ENCODE results near the gene SFTPA2. TPM values are rescaled to one million over a fixed set of nuclear protein-coding genes. Genes with fewer than 3 reads are reported as not detected.
"Not testable (repeated sequence)": the region's sequence is repeated elsewhere in the genome, so short reads cannot be mapped to it uniquely, and the experiment has no call there.

SFTPA2 gene
- total RNA-seq, 1 donor from 2014 or later: not detected

DNA sequence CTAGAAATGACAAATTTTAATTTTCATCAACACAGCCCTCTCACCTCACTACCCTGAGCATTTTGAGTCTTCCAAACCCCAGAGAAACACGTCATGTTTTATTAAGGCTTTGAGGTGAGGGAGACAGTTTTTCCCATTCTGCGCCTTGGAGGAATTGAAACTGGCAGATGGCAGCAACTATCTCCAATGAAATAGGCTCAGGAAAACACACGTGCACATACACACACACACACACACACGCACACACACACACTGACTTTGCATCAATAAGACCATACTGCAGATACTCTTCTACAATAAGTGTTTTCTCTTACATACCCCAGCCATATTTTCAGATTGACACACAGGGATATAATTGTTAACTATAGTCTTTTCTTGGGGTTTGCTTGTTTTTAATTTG, 3.2 kb upstream of the SFTPA2 start:
- TF ChIP-seq, protein P1, sequence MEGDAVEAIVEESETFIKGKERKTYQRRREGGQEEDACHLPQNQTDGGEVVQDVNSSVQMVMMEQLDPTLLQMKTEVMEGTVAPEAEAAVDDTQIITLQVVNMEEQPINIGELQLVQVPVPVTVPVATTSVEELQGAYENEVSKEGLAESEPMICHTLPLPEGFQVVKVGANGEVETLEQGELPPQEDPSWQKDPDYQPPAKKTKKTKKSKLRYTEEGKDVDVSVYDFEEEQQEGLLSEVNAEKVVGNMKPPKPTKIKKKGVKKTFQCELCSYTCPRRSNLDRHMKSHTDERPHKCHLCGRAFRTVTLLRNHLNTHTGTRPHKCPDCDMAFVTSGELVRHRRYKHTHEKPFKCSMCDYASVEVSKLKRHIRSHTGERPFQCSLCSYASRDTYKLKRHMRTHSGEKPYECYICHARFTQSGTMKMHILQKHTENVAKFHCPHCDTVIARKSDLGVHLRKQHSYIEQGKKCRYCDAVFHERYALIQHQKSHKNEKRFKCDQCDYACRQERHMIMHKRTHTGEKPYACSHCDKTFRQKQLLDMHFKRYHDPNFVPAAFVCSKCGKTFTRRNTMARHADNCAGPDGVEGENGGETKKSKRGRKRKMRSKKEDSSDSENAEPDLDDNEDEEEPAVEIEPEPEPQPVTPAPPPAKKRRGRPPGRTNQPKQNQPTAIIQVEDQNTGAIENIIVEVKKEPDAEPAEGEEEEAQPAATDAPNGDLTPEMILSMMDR (IDR thresholded peaks at IDR 0.05; ENCODE audit: insufficient read depth, low read length, poor library complexity, severe bottlenecking): no peak
- Histone ChIP-seq H3K36me3 (ENCODE audit: control insufficient read depth, insufficient read depth, low read length) (no peaks in the 10 kb centered on the region), H3K27me3 (ENCODE audit: control insufficient read depth, insufficient read depth, low read length) (peaks cover 5% of the 10 kb centered on the region), H3K4me3 (ENCODE audit: low read depth, low read length) (no peak overlapping the region)
- no peak for DNase-seq (ENCODE audit: low read depth)

DNA sequence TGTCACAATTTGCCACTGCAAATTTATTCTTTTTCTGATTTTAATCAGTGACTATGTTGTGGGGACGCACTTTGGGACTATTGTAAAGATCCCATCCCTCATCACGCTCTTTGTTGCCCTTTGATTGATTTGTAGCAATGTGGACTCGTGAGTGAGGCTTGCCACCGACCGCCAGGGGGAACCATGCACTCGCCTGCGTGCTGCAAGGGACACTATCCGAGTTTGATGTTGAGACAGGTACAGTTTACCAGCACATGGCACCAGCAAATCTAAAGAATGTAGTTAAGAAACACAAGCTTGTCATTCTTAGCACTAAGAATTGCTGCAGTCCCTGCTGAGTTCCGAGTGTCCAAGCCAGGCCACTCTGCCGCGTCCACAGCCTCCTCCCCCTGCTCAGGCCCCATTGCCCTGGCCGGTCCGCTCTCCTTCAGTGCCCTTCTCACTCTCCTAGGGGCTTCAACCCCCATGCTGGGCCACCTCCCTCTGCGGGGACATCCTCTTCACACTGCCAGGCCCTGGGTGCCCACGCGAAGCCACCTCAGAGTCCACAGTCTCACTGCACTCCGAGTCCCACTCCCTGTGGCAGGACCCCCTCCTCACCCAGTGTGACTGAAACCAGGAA, 2.0 kb upstream of the SFTPA2 start:
- TF ChIP-seq, protein P1 (IDR thresholded peaks at IDR 0.05; ENCODE audit: insufficient read depth, low read length, poor library complexity, severe bottlenecking): peak; percentile 91
- DNase-seq (ENCODE audit: low read depth): no peak

GRCh38 chr10:79561257-79561656, 1.1 kb upstream of the SFTPA2 start:
- Histone ChIP-seq H3K4me3 (ENCODE audit: low read depth, low read length) (no peak overlapping the region), H3K36me3 (ENCODE audit: control insufficient read depth, insufficient read depth, low read length) (no peaks in the 10 kb centered on the region), H3K27me3 (ENCODE audit: control insufficient read depth, insufficient read depth, low read length) (peaks cover 5% of the 10 kb centered on the region)
- no peak for DNase-seq (ENCODE audit: low read depth)
- TF ChIP-seq, protein P1 (IDR thresholded peaks at IDR 0.05; ENCODE audit: insufficient read depth, low read length, poor library complexity, severe bottlenecking): no peak

More for the DNA sequence above, 2.0 kb upstream of the SFTPA2 start:
- peaks cover 5% of the 10 kb centered on the region for H3K27me3 ChIP-seq (ENCODE audit: control insufficient read depth, insufficient read depth, low read length)
- H3K36me3 ChIP-seq (ENCODE audit: control insufficient read depth, insufficient read depth, low read length): no peaks in the 10 kb centered on the region
- no peak overlapping the region for H3K4me3 ChIP-seq (ENCODE audit: low read depth, low read length)

GRCh38 chr10:79559726-79560125, 481 bp downstream of the SFTPA2 start:
- H3K36me3 ChIP-seq (ENCODE audit: control insufficient read depth, insufficient read depth, low read length): no peaks in the 10 kb centered on the region
- DNase-seq (ENCODE audit: low read depth): peak; percentile 7
- no peak overlapping the region for H3K4me3 ChIP-seq (ENCODE audit: low read depth, low read length)
- H3K27me3 ChIP-seq (ENCODE audit: control insufficient read depth, insufficient read depth, low read length): peaks cover 5% of the 10 kb centered on the region
- TF ChIP-seq, protein P1 (IDR thresholded peaks at IDR 0.05; ENCODE audit: insufficient read depth, low read length, poor library complexity, severe bottlenecking): no peak

- H3K4me3 ChIP-seq (ENCODE audit: low read depth, low read length); H3K27me3 ChIP-seq (ENCODE audit: control insufficient read depth, insufficient read depth, low read length); H3K36me3 ChIP-seq (ENCODE audit: control insufficient read depth, insufficient read depth, low read length); DNase-seq (ENCODE audit: low read depth): not testable (repeated sequence)
Measured at GRCh38 chr10:79556961-79557360, 3.2 kb downstream of the SFTPA2 start.

GRCh38 chr10:79555354-79556309, 4.6 kb downstream of the SFTPA2 start:
- Histone ChIP-seq H3K27me3 (ENCODE audit: control insufficient read depth, insufficient read depth, low read length) (no peaks in the 10 kb centered on the region), H3K36me3 (ENCODE audit: control insufficient read depth, insufficient read depth, low read length) (no peaks in the 10 kb centered on the region), H3K4me3 (ENCODE audit: low read depth, low read length) (no peak overlapping the region)
- DNase-seq (ENCODE audit: low read depth): no peak
- TF ChIP-seq, protein P1 (IDR thresholded peaks at IDR 0.05; ENCODE audit: insufficient read depth, low read length, poor library complexity, severe bottlenecking): no peak

Data from kidney epithelial cell (primary cell).